OCI-LY3 (cell line): Measurements from ENCODE around the gene TRIM32.

Experiments used
- EZH2phosphoT487 ChIP-seq: fragments of 200-600 bp; shearing (Covaris generic); IDR thresholded peaks from 2 replicates; pipeline ENCODE4 v1.6.1; 2018; ENCODE audit warnings: antibody characterized with exemption, mixed run types, low read depth
- TF ChIP-seq, protein P1 (sequence below): fragments of 200-600, 300-600 bp; sonication (generic); IDR thresholded peaks from 2 replicates; pipeline ENCODE4 v1.5.1; 2014; ENCODE audit warnings: antibody characterized with exemption, low read length, low read depth

DNA sequence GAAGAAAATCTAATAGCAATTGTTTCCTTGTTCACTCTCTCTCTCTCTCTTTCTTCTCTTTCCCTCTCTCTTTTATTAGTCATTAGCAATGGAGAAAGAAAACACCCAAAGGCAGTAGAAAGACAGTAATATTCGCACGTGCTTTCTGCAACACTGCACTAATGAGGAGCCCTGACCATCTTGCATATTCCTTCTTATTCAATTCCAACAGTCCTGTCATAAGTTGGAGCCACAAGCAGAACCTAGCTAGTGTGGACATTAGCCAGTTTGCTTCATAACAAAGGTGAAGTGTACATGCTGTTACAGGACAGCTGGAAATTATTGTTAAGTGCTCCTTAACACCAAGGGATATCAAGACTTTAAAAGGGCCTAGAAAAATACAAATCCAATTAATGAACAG is 63.4 kb downstream of the TRIM32 start:
- TF ChIP-seq, protein P1, sequence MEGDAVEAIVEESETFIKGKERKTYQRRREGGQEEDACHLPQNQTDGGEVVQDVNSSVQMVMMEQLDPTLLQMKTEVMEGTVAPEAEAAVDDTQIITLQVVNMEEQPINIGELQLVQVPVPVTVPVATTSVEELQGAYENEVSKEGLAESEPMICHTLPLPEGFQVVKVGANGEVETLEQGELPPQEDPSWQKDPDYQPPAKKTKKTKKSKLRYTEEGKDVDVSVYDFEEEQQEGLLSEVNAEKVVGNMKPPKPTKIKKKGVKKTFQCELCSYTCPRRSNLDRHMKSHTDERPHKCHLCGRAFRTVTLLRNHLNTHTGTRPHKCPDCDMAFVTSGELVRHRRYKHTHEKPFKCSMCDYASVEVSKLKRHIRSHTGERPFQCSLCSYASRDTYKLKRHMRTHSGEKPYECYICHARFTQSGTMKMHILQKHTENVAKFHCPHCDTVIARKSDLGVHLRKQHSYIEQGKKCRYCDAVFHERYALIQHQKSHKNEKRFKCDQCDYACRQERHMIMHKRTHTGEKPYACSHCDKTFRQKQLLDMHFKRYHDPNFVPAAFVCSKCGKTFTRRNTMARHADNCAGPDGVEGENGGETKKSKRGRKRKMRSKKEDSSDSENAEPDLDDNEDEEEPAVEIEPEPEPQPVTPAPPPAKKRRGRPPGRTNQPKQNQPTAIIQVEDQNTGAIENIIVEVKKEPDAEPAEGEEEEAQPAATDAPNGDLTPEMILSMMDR, result no peak
- TF ChIP-seq EZH2phosphoT487, result no peak
